Right lobe of liver (tissue), 4 donors: ENCODE measurements around the gene CALD1.

Experiments used
- POLR2A ChIP-seq: fragments of 450-650 bp; IDR thresholded peaks from one replicate; pipeline ENCODE4 v1.6.1; 2017; ENCODE audit warnings: antibody characterized with exemption, mild to moderate bottlenecking
- TF ChIP-seq, protein P1 (sequence below), 4 donors: fragments of 200-600 bp in 3 of 4; fragments of 450-650 bp in 1 of 4; IDR thresholded peaks; one replicate each; pipeline versions ENCODE4 v1.5.1 to v1.8.0; 2016 to 2022; ENCODE audit warnings: antibody characterized with exemption in 4 of 4, mild to moderate bottlenecking in 2 of 4
- donor health status: DM: no; HTN: no; CAD: no.
- donor health status: DM: no; HTN: no; CAD: no.
- donor health status: DM: no; HTN: yes; CAD: no.

DNA sequence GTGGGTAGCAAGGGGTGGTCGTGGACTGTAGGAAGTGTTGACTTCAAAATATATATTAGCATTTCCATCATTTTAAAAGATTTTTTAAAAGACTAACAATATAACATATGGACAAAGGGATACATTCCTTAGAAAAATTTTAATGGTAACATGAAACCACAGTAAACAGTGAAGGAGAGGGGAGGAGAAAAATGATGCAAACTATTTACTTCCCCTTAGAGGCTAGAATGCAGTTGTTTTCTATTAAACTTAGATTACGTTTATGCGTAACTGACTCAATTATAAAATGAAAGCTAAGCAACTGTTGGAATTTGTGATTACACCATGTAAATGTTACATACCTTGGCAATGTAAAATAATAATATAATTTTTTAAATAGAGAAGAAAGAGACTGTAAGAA lies 41.3 kb downstream of the CALD1 start:
- TF ChIP-seq POLR2A = no peak
- TF ChIP-seq, protein P1, sequence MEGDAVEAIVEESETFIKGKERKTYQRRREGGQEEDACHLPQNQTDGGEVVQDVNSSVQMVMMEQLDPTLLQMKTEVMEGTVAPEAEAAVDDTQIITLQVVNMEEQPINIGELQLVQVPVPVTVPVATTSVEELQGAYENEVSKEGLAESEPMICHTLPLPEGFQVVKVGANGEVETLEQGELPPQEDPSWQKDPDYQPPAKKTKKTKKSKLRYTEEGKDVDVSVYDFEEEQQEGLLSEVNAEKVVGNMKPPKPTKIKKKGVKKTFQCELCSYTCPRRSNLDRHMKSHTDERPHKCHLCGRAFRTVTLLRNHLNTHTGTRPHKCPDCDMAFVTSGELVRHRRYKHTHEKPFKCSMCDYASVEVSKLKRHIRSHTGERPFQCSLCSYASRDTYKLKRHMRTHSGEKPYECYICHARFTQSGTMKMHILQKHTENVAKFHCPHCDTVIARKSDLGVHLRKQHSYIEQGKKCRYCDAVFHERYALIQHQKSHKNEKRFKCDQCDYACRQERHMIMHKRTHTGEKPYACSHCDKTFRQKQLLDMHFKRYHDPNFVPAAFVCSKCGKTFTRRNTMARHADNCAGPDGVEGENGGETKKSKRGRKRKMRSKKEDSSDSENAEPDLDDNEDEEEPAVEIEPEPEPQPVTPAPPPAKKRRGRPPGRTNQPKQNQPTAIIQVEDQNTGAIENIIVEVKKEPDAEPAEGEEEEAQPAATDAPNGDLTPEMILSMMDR (IDR thresholded peaks at IDR 0.05) = no peak
